ENCODE data around the gene THBS3. TPM values are rescaled to one million over a fixed set of nuclear protein-coding genes. Genes with fewer than 3 reads are reported as not detected.

Gene THBS3
- total and polyA plus RNA-seq, 9 of the 15 experiments (the other 6 are each of a cell fraction or from before 2014, with no cell fraction given): 0.59 to 8.3 (median 3.2) TPM

- TF ChIP-seq, protein P1, sequence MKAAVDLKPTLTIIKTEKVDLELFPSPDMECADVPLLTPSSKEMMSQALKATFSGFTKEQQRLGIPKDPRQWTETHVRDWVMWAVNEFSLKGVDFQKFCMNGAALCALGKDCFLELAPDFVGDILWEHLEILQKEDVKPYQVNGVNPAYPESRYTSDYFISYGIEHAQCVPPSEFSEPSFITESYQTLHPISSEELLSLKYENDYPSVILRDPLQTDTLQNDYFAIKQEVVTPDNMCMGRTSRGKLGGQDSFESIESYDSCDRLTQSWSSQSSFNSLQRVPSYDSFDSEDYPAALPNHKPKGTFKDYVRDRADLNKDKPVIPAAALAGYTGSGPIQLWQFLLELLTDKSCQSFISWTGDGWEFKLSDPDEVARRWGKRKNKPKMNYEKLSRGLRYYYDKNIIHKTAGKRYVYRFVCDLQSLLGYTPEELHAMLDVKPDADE (conservative IDR thresholded peaks at IDR 0.05; ENCODE audit: control insufficient read depth, low read depth, low read length): peak; percentile 96
- TF ChIP-seq GATAD2B (IDR thresholded peaks at IDR 0.05; ENCODE audit: borderline replicate concordance) (no peak), ZNF165 (CRISPR knock-in tag; IDR thresholded peaks at IDR 0.05; ENCODE audit: borderline replicate concordance) (no peak), ZBTB9 (CRISPR knock-in tag; IDR thresholded peaks at IDR 0.05) (peak; percentile 41; the same call in 1 of the 2 replicates), NUFIP1 (IDR thresholded peaks at IDR 0.05; ENCODE audit: partially characterized antibody) (no peak), POLR3G (IDR thresholded peaks at IDR 0.05; ENCODE audit: extremely low read depth, insufficient read length, insufficient replicate concordance) (no peak), EWSR1 (IDR thresholded peaks at IDR 0.05; ENCODE audit: borderline replicate concordance, low read depth, partially characterized antibody) (no peak), POLR2H (tag; IDR thresholded peaks at IDR 0.05; ENCODE audit: low read depth) (no peak), KDM1A (IDR thresholded peaks at IDR 0.05) (peak in 1 of 2 experiments; percentile 92; a peak in 1 of 4 replicates), VEZF1 (CRISPR knock-in tag; IDR thresholded peaks at IDR 0.05) (peak; percentile 99), ZKSCAN3 (CRISPR knock-in tag; IDR thresholded peaks at IDR 0.05) (no peak), ESRRB (CRISPR knock-in tag; IDR thresholded peaks at IDR 0.05; ENCODE audit: borderline replicate concordance) (no peak), FIP1L1 (IDR thresholded peaks at IDR 0.05; ENCODE audit: low read depth, low read length, poor library complexity, severe bottlenecking) (peak; percentile 58)
- TF ChIP-seq, protein P2, sequence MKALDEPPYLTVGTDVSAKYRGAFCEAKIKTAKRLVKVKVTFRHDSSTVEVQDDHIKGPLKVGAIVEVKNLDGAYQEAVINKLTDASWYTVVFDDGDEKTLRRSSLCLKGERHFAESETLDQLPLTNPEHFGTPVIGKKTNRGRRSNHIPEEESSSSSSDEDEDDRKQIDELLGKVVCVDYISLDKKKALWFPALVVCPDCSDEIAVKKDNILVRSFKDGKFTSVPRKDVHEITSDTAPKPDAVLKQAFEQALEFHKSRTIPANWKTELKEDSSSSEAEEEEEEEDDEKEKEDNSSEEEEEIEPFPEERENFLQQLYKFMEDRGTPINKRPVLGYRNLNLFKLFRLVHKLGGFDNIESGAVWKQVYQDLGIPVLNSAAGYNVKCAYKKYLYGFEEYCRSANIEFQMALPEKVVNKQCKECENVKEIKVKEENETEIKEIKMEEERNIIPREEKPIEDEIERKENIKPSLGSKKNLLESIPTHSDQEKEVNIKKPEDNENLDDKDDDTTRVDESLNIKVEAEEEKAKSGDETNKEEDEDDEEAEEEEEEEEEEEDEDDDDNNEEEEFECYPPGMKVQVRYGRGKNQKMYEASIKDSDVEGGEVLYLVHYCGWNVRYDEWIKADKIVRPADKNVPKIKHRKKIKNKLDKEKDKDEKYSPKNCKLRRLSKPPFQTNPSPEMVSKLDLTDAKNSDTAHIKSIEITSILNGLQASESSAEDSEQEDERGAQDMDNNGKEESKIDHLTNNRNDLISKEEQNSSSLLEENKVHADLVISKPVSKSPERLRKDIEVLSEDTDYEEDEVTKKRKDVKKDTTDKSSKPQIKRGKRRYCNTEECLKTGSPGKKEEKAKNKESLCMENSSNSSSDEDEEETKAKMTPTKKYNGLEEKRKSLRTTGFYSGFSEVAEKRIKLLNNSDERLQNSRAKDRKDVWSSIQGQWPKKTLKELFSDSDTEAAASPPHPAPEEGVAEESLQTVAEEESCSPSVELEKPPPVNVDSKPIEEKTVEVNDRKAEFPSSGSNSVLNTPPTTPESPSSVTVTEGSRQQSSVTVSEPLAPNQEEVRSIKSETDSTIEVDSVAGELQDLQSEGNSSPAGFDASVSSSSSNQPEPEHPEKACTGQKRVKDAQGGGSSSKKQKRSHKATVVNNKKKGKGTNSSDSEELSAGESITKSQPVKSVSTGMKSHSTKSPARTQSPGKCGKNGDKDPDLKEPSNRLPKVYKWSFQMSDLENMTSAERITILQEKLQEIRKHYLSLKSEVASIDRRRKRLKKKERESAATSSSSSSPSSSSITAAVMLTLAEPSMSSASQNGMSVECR (CRISPR knock-in tag; IDR thresholded peaks at IDR 0.05): no peak
- TF ChIP-seq, protein P3, sequence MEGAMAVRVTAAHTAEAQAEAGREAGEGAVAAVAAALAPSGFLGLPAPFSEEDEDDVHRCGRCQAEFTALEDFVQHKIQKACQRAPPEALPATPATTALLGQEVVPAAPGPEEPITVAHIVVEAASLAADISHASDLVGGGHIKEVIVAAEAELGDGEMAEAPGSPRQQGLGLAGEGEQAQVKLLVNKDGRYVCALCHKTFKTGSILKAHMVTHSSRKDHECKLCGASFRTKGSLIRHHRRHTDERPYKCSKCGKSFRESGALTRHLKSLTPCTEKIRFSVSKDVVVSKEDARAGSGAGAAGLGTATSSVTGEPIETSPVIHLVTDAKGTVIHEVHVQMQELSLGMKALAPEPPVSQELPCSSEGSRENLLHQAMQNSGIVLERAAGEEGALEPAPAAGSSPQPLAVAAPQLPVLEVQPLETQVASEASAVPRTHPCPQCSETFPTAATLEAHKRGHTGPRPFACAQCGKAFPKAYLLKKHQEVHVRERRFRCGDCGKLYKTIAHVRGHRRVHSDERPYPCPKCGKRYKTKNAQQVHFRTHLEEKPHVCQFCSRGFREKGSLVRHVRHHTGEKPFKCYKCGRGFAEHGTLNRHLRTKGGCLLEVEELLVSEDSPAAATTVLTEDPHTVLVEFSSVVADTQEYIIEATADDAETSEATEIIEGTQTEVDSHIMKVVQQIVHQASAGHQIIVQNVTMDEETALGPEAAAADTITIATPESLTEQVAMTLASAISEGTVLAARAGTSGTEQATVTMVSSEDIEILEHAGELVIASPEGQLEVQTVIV (CRISPR knock-in tag; IDR thresholded peaks at IDR 0.05; ENCODE audit: borderline replicate concordance): no peak
Observed at GRCh38 chr1:155255243-155256007, 47.7 kb upstream of the THBS3 start, which contains the start of gene ENTREP3 (continued).
